ENCODE data around the gene SERPINE1.

DNA sequence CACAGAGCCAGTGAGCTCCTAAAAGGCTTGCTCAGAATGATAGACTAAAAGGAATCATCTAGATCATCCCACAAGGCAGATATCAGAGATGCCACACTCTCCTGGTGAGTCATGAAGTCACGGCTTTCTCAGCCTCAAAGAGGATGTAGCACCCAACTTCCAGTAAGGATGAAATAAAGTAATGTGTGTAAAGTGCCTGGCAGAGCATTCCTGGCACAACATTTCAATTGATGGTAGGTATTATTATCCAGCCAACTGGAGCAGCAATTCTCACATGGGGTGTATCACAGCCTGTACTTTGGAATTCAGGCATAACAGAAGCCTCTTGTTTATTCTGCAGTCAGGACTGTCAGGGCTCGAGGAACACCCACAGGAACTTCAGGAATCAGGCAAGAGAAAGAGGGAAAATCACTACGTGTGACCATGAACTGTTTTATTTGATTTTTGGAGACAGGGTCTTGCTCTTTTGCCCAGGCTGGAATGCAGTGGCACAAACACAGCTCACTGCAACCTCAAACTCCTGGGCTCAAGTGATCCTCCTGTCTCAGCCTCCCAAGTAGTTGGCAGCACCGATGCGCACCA is 58.4 kb downstream of the SERPINE1 start:
- TF ChIP-seq, protein P1, sequence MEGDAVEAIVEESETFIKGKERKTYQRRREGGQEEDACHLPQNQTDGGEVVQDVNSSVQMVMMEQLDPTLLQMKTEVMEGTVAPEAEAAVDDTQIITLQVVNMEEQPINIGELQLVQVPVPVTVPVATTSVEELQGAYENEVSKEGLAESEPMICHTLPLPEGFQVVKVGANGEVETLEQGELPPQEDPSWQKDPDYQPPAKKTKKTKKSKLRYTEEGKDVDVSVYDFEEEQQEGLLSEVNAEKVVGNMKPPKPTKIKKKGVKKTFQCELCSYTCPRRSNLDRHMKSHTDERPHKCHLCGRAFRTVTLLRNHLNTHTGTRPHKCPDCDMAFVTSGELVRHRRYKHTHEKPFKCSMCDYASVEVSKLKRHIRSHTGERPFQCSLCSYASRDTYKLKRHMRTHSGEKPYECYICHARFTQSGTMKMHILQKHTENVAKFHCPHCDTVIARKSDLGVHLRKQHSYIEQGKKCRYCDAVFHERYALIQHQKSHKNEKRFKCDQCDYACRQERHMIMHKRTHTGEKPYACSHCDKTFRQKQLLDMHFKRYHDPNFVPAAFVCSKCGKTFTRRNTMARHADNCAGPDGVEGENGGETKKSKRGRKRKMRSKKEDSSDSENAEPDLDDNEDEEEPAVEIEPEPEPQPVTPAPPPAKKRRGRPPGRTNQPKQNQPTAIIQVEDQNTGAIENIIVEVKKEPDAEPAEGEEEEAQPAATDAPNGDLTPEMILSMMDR (IDR thresholded peaks at IDR 0.05; ENCODE audit: low read depth, low read length, poor library complexity, severe bottlenecking): no peak
- TF ChIP-seq EZH2phosphoT487 (IDR thresholded peaks at IDR 0.05; ENCODE audit: borderline replicate concordance, low read length): no peak

Measured in DOHH2 (cell line).